HuH-7.5 (cell line): Measurements from ENCODE around the gene SEC16A.

Experiments
- DNase-seq: peaks from one replicate; pipeline ENCODE4 v3.0.0; 2011; ENCODE audit warnings: low spot score

The SEC16A gene

GRCh38 chr9:136482793-136483588 lies at the start of gene SEC16A:
Gene SEC16A (minus strand): TSS chr9:136483040. CDS start chr9:136477615, 5,425 bp downstream.
- DNase-seq, result peak; percentile 90

GRCh38 chr9:136531904-136532798 lies 49.3 kb upstream of the SEC16A start:
- no peak for DNase-seq

GRCh38 chr9:136531186-136531903 lies 48.5 kb upstream of the SEC16A start:
- no peak for DNase-seq

GRCh38 chr9:136530461-136531089 lies 47.7 kb upstream of the SEC16A start:
- DNase-seq, result no peak

GRCh38 chr9:136529516-136530460 lies 46.9 kb upstream of the SEC16A start:
- DNase-seq, result no peak

- no peak for DNase-seq
Measured at GRCh38 chr9:136528716-136529341, 46.0 kb upstream of the SEC16A start.

GRCh38 chr9:136527721-136528710 lies 45.2 kb upstream of the SEC16A start:
- peak; percentile 83 for DNase-seq

- DNase-seq, result no peak
Measured at GRCh38 chr9:136527131-136527530, 44.3 kb upstream of the SEC16A start.

- no peak for DNase-seq
Measured at GRCh38 chr9:136526625-136527066, 43.8 kb upstream of the SEC16A start.

- DNase-seq, result no peak
Measured at GRCh38 chr9:136525841-136526499, 43.1 kb upstream of the SEC16A start.

- DNase-seq, result no peak
Measured at GRCh38 chr9:136525207-136525606, 42.4 kb upstream of the SEC16A start.

- DNase-seq, result no peak
Measured at GRCh38 chr9:136522314-136523237, 39.7 kb upstream of the SEC16A start.

- DNase-seq, result no peak
Measured at GRCh38 chr9:136521537-136521936, 38.7 kb upstream of the SEC16A start.

- DNase-seq, result peak; percentile 99
Measured at GRCh38 chr9:136520053-136520540, 37.3 kb upstream of the SEC16A start.

- DNase-seq, result no peak
Measured at GRCh38 chr9:136519263-136520052, 36.6 kb upstream of the SEC16A start.

- DNase-seq, result no peak
Measured at GRCh38 chr9:136518623-136519022, 35.8 kb upstream of the SEC16A start.
